IMR-90 (cell line): ENCODE data around the gene NFYC. TPM values are rescaled to one million over a fixed set of nuclear protein-coding genes. Genes with fewer than 3 reads are reported as not detected.

Source experiments
- ATAC-seq: fragments of 200-7000 bp; cut with Tn5 transposase; 2 replicates; pipeline ENCODE4 v1.9.1; 2020; ENCODE audit warnings: low read depth, mild to moderate bottlenecking, moderate library complexity
- BruUV-seq: library from RNA; stranded (reverse); fragments of 400-500 nt; replicated peaks from 2 replicates; lab custom pipeline; 2021; lab: Mats Ljungman, UMichigan
- CTCF ChIA-PET: fragments of 300-600 bp; formaldehyde crosslinking; extraction: SDS; loops from one replicate; lab custom pipeline; 2021; ENCODE audit warnings: antibody characterized with exemption; lab: Yijun Ruan, JAX
- POLR2A ChIA-PET: fragments of 300-600 bp; sonication (Branson Sonifier 250); formaldehyde crosslinking; loops from one replicate; lab custom pipeline; 2022; ENCODE audit warnings: antibody characterized with exemption; ENCODE audit not compliant: unreplicated experiment; lab: Charles Lee
- DNase-seq: peaks from one replicate; pipeline ENCODE4 v3.0.0; 2013
- H2AFZ ChIP-seq: replicated peaks from 2 replicates; pipeline ENCODE3; 2013; ENCODE audit warnings: low read length, mild to moderate bottlenecking; ENCODE audit not compliant: poor library complexity
- H2AK5ac ChIP-seq: 2 replicates; pipeline ENCODE4 v1.6.1; 2013; ENCODE audit warnings: low read depth, low read length, inconsistent platforms
- H2AK9ac ChIP-seq: replicated peaks from 2 replicates; pipeline ENCODE3; 2013; ENCODE audit warnings: mild to moderate bottlenecking, low read depth, low read length, moderate library complexity; ENCODE audit not compliant: poor library complexity
- H2BK120ac ChIP-seq: 2 replicates; pipeline ENCODE4 v1.6.1; 2013; ENCODE audit warnings: low read depth, low read length, inconsistent platforms
- H2BK15ac ChIP-seq: 3 replicates; pipeline ENCODE4 v1.6.1; 2013; ENCODE audit warnings: low read depth, low read length, inconsistent platforms
- H2BK20ac ChIP-seq: 2 replicates; pipeline ENCODE4 v1.6.1; 2013; ENCODE audit warnings: low read depth, mild to moderate bottlenecking, inconsistent platforms, low read length, moderate library complexity
- H2BK5ac ChIP-seq: 2 replicates; pipeline ENCODE4 v1.6.1; 2013; ENCODE audit warnings: mild to moderate bottlenecking, low read depth, low read length, inconsistent platforms; ENCODE audit not compliant: poor library complexity, severe bottlenecking
- H3K14ac ChIP-seq: replicated peaks from 2 replicates; pipeline ENCODE4 v1.6.1; 2013; ENCODE audit warnings: low read depth, low read length, inconsistent platforms
- H3K18ac ChIP-seq: 2 replicates; pipeline ENCODE4 v1.6.1; 2013; ENCODE audit warnings: low read depth, low read length, control low read depth
- H3K23ac ChIP-seq: 2 replicates; pipeline ENCODE4 v1.6.1; 2013; ENCODE audit warnings: low read depth, low read length, inconsistent platforms
- H3K27ac ChIP-seq: 2 replicates; pipeline ENCODE4 v1.5.1; 2013; ENCODE audit warnings: mild to moderate bottlenecking, control low read depth, low read length; ENCODE audit not compliant: insufficient read depth
- H3K27me3 ChIP-seq: 2 replicates; pipeline ENCODE4 v1.6.1; 2013; ENCODE audit warnings: low read length; ENCODE audit not compliant: control insufficient read depth, insufficient read depth
- H3K36me3 ChIP-seq: 2 replicates; pipeline ENCODE4 v1.6.1; 2013; ENCODE audit warnings: low read length, mixed read lengths; ENCODE audit not compliant: control insufficient read depth, insufficient read depth
- H3K4ac ChIP-seq: 2 replicates; pipeline ENCODE4 v1.6.1; 2013; ENCODE audit warnings: low read depth, low read length, inconsistent platforms
- H3K4me1 ChIP-seq: 2 replicates; pipeline ENCODE4 v1.6.1; 2013; ENCODE audit warnings: low read length, mixed read lengths; ENCODE audit not compliant: control insufficient read depth, insufficient read depth
- H3K4me2 ChIP-seq: 2 replicates; pipeline ENCODE4 v1.6.1; 2013; ENCODE audit warnings: low read depth, mild to moderate bottlenecking, control low read depth, low read length, moderate library complexity
- H3K4me3 ChIP-seq: 2 replicates; pipeline ENCODE4 v1.5.1; 2013; ENCODE audit warnings: low read depth, mild to moderate bottlenecking, control low read depth, low read length, moderate library complexity; ENCODE audit not compliant: insufficient read depth
- H3K56ac ChIP-seq: 2 replicates; pipeline ENCODE4 v1.6.1; 2013; ENCODE audit warnings: low read length, inconsistent platforms; ENCODE audit not compliant: insufficient read depth; ENCODE audit errors: extremely low read depth
- H3K79me1 ChIP-seq, 2 experiments: 2 replicates each; pipeline ENCODE4 v1.6.1; 2013; ENCODE audit warnings: low read length in 2 of 2, inconsistent platforms in 1 of 2, low read depth in 1 of 2
- H3K9ac ChIP-seq: 2 replicates; pipeline ENCODE4 v1.6.1; 2013; ENCODE audit warnings: low read depth, low read length, control low read depth
- H3K9me1 ChIP-seq: 2 replicates; pipeline ENCODE4 v1.6.1; 2013; ENCODE audit warnings: low read length, inconsistent platforms; ENCODE audit not compliant: insufficient read depth
- H3K9me3 ChIP-seq: 2 replicates; pipeline ENCODE4 v1.6.1; 2013; ENCODE audit warnings: low read length; ENCODE audit not compliant: control insufficient read depth, insufficient read depth
- H4K20me1 ChIP-seq: 2 replicates; pipeline ENCODE4 v1.6.1; 2013; ENCODE audit warnings: low read length, inconsistent platforms; ENCODE audit not compliant: insufficient read depth
- H4K5ac ChIP-seq: 2 replicates; pipeline ENCODE4 v1.6.1; 2013; ENCODE audit warnings: mild to moderate bottlenecking, low read depth, low read length, control low read depth
- H4K8ac ChIP-seq, 2 experiments: 2 replicates each; pipeline ENCODE4 v1.6.1; 2013; ENCODE audit warnings: low read depth in 2 of 2, low read length in 2 of 2, control low read depth in 1 of 2, inconsistent platforms in 1 of 2
- H4K91ac ChIP-seq: 2 replicates; pipeline ENCODE4 v1.6.1; 2013; ENCODE audit warnings: low read depth, low read length, inconsistent platforms; ENCODE audit not compliant: insufficient read depth
- BHLHE40 ChIP-seq: fragments of 150-350 bp; IDR thresholded peaks from 2 replicates; pipeline ENCODE4 v1.6.1; 2016; ENCODE audit warnings: mild to moderate bottlenecking, low read depth, low read length
- CEBPB ChIP-seq: IDR thresholded peaks from 2 replicates; pipeline ENCODE4 v1.6.1; 2012; ENCODE audit warnings: low read depth, low read length, improper control_type of control experiment
- CHD1 ChIP-seq: IDR thresholded peaks from 2 replicates; pipeline ENCODE4 v1.6.1; 2012; ENCODE audit warnings: low read depth, low read length, improper control_type of control experiment
- FOS ChIP-seq: fragments of 150-350 bp; IDR thresholded peaks from 2 replicates; pipeline ENCODE4 v1.6.1; 2016; ENCODE audit warnings: low read depth, low read length
- MAZ ChIP-seq: IDR thresholded peaks from 2 replicates; pipeline ENCODE4 v1.6.1; 2012; ENCODE audit warnings: low read depth, mild to moderate bottlenecking, low read length, improper control_type of control experiment, moderate library complexity, borderline replicate concordance
- MXI1 ChIP-seq: IDR thresholded peaks from 2 replicates; pipeline ENCODE4 v1.6.1; 2012; ENCODE audit warnings: low read depth, mild to moderate bottlenecking, low read length, moderate library complexity, borderline replicate concordance
- POLR2A ChIP-seq: IDR thresholded peaks from 2 replicates; pipeline ENCODE4 v1.6.1; 2012; ENCODE audit warnings: mild to moderate bottlenecking, low read depth, low read length
- RAD21 ChIP-seq: IDR thresholded peaks from 2 replicates; pipeline ENCODE4 v1.6.1; 2012; ENCODE audit warnings: low read length, improper control_type of control experiment
- SMC3 ChIP-seq: fragments of 150-350 bp; IDR thresholded peaks from 2 replicates; pipeline ENCODE4 v1.6.1; 2016; ENCODE audit warnings: low read depth, mild to moderate bottlenecking, antibody characterized with exemption, low read length, moderate library complexity
- WGBS, 2 experiments: methylation state at CpG; one replicate each; pipeline versions ENCODE4 v1.1.5 to v1.1.7; 2013; ENCODE audit warnings: missing lambda C conversion rate in 2 of 2; ENCODE audit not compliant: insufficient read length in 1 of 2; ENCODE audit errors: extremely low coverage in 2 of 2; 5-methylcytosine and 5-hydroxymethylcytosine counted together
- dilution Hi-C: fragments of 300-500 bp; cut with HindIII; formaldehyde crosslinking; loops from one replicate; pipeline ENCODE4 v1.14.3; 2018; ENCODE audit warnings: low sequenced_read_pairs; ENCODE audit not compliant: unreplicated experiment
- in situ Hi-C: fragments of 300-500 bp; cut with MboI; formaldehyde crosslinking; loops from 3 replicates; pipeline ENCODE4 v1.14.3; 2019; ENCODE audit warnings: low sequenced_read_pairs, inconsistent platforms, mixed read lengths
- intact Hi-C: fragments of 100-400 bp; cut with micrococcal nuclease; formaldehyde crosslinking; loops from 2 replicates; pipeline ENCODE4 v1.10.0; 2022
- polyA plus RNA-seq, 3 experiments: library from polyadenylated mRNA; depleted of rRNA; stranded (reverse); fragments of >200 nt; gene quantifications; 2 replicates each; pipeline ENCODE4 v1.2.3, GENCODE V29; 2012; ENCODE audit warnings: low replicate concordance in 1 of 3
- total RNA-seq: library from RNA; depleted of rRNA; stranded (reverse); fragments of >200 nt; gene quantifications from 2 replicates; pipeline ENCODE4 v1.2.3, GENCODE V29; 2012

NFYC gene
- total and polyA plus RNA-seq, 2 of the 4 experiments (the other 2 are of a cell fraction): 45.2 to 62.2 TPM

GRCh38 chr1:40808909-40809308 lies 117.4 kb downstream of the NFYC start:
- H3K36me3 ChIP-seq: no peaks in the 10 kb centered on the region
- no peak overlapping the region for H3K4me3 ChIP-seq
- DNase-seq: no peak
- H3K18ac ChIP-seq: no peak overlapping the region
- no peak overlapping the region for H3K56ac ChIP-seq
- no peak overlapping the region for H3K14ac ChIP-seq
- no peak overlapping the region for H2BK5ac ChIP-seq
- H2AK5ac ChIP-seq: no peak overlapping the region
- H3K9ac ChIP-seq: no peak overlapping the region
- dilution Hi-C loops: no loop called here
- H3K27me3 ChIP-seq: peaks cover 51% of the 10 kb centered on the region
- no peak overlapping the region for H2AFZ ChIP-seq
- no peak overlapping the region for H4K5ac ChIP-seq
- H3K4ac ChIP-seq: no peak overlapping the region
- no peak overlapping the region for H3K27ac ChIP-seq
- H4K20me1 ChIP-seq: no peaks in the 10 kb centered on the region
- no peak for ATAC-seq
- H2BK120ac ChIP-seq: no peak overlapping the region
- no peak overlapping the region for H4K8ac ChIP-seq
- 63% methylated on average over 6 of the region's 6 CpGs; no CpG with 5 or more reads in 1 of the 2 experiments for WGBS, 2 experiments
- no peak overlapping the region for H2AK9ac ChIP-seq
- H4K91ac ChIP-seq: no peak overlapping the region
- H2BK15ac ChIP-seq: no peak overlapping the region
- H3K9me1 ChIP-seq: no peaks in the 10 kb centered on the region; the same call in 1 of the 2 replicates
- H3K79me1 ChIP-seq: no peaks in the 10 kb centered on the region
- ChIA-PET POLR2A (no interaction called here), CTCF (no interaction called here)
- intact Hi-C loops: no loop called here
- in situ Hi-C loops: no loop called here
- H3K4me1 ChIP-seq: peaks cover 3% of the 10 kb centered on the region; the same call in 1 of the 2 replicates
- no TSS peak for BruUV-seq
- no peak for TF ChIP-seq FOS
- TF ChIP-seq CEBPB: no peak
- no peak for TF ChIP-seq RAD21
- no peak for TF ChIP-seq POLR2A
- TF ChIP-seq SMC3: no peak
- TF ChIP-seq BHLHE40: no peak
- no peak for TF ChIP-seq MXI1
- TF ChIP-seq CHD1: no peak
- no peak for TF ChIP-seq MAZ
- H3K23ac ChIP-seq: no peak overlapping the region
- H3K4me2 ChIP-seq: no peak overlapping the region
- H3K9me3 ChIP-seq: no peaks in the 10 kb centered on the region
- no peak overlapping the region for H2BK20ac ChIP-seq
